SK-N-SH treated with all-trans-retinoic acid at 6 μM for 48 hours (cell line): ENCODE results near the gene GRIK4.
A peak's percentile ranks its signal among the peaks of the same experiment; 100 is the strongest.
"Not testable (repeated sequence)": the region's sequence is repeated elsewhere in the genome, so short reads cannot be mapped to it uniquely, and the experiment has no call there.

Experiments used
- ATAC-seq: fragments of 200-7000 bp; cut with Tn5 transposase; 3 replicates; pipeline ENCODE4 v1.9.1; 2020; ENCODE audit warnings: mild to moderate bottlenecking, moderate library complexity
- ARNTL ChIP-seq: fragments of 450-650 bp; formaldehyde crosslinking; IDR thresholded peaks from 2 replicates; pipeline ENCODE4 v1.5.0; 2020; ENCODE audit warnings: low read depth, mild to moderate bottlenecking, moderate library complexity, borderline replicate concordance
- CREB5 ChIP-seq: fragments of 250-450 bp; sonication (Bioruptor Pico); IDR thresholded peaks from 2 replicates; pipeline ENCODE4 v1.5.1; 2020; ENCODE audit warnings: low read depth, mild to moderate bottlenecking, moderate library complexity
- CSDC2 ChIP-seq: fragments of 250-450 bp; sonication (Bioruptor Pico); IDR thresholded peaks from 2 replicates; pipeline ENCODE4 v1.5.0; 2020; ENCODE audit warnings: mild to moderate bottlenecking, moderate library complexity
- CSRNP3 ChIP-seq: fragments of 250-450 bp; sonication (Bioruptor Pico); IDR thresholded peaks from 2 replicates; pipeline ENCODE4 v1.5.1; 2021; ENCODE audit warnings: mild to moderate bottlenecking, moderate library complexity
- ESRRG ChIP-seq: fragments of 250-450 bp; sonication (Bioruptor Pico); IDR thresholded peaks from 2 replicates; pipeline ENCODE4 v1.6.1; 2021; ENCODE audit warnings: mild to moderate bottlenecking
- GLIS3 ChIP-seq: fragments of 250-450 bp; sonication (Bioruptor Pico); IDR thresholded peaks from 2 replicates; pipeline ENCODE4 v1.5.0; 2020; ENCODE audit warnings: mild to moderate bottlenecking, moderate library complexity
- PATZ1 ChIP-seq: fragments of 250-450 bp; sonication (Bioruptor Pico); IDR thresholded peaks from 2 replicates; pipeline ENCODE4 v1.8.0; 2020; ENCODE audit warnings: mild to moderate bottlenecking, moderate library complexity, borderline replicate concordance
- POU6F1 ChIP-seq: fragments of 250-450 bp; sonication (Bioruptor Pico); IDR thresholded peaks from 2 replicates; pipeline ENCODE4 v1.8.0; 2021; ENCODE audit warnings: low read depth, mild to moderate bottlenecking, moderate library complexity, borderline replicate concordance
- PPARA ChIP-seq: fragments of 250-450 bp; sonication (Bioruptor Pico); IDR thresholded peaks from 2 replicates; pipeline ENCODE4 v1.5.0; 2020; ENCODE audit warnings: mild to moderate bottlenecking, borderline replicate concordance
- RARB ChIP-seq: fragments of 250-450 bp; sonication (Bioruptor Pico); IDR thresholded peaks from 2 replicates; pipeline ENCODE4 v1.8.0; 2021; ENCODE audit warnings: mild to moderate bottlenecking, moderate library complexity
- TCF4 ChIP-seq: fragments of 250-450 bp; sonication (Bioruptor Pico); IDR thresholded peaks from 2 replicates; pipeline ENCODE4 v1.8.0; 2021; ENCODE audit warnings: mild to moderate bottlenecking, moderate library complexity, borderline replicate concordance
- TOX ChIP-seq: fragments of 250-450 bp; sonication (Bioruptor Pico); IDR thresholded peaks from 2 replicates; pipeline ENCODE4 v1.8.0; 2021; ENCODE audit warnings: mild to moderate bottlenecking, moderate library complexity, borderline replicate concordance
- TSHZ2 ChIP-seq: fragments of 250-450 bp; sonication (Bioruptor Pico); IDR thresholded peaks from 2 replicates; pipeline ENCODE4 v1.5.0; 2020; ENCODE audit warnings: mild to moderate bottlenecking, moderate library complexity
- ZFP3 ChIP-seq: fragments of 250-450 bp; sonication (Bioruptor Pico); IDR thresholded peaks from 2 replicates; pipeline ENCODE4 v1.5.0; 2020; ENCODE audit warnings: mild to moderate bottlenecking, moderate library complexity
- ZNF565 ChIP-seq: fragments of 450-650 bp; formaldehyde crosslinking; conservative IDR thresholded peaks from 2 replicates; pipeline ENCODE4 v1.5.0; 2020; ENCODE audit warnings: low read depth, mild to moderate bottlenecking, moderate library complexity
- ZNF8 ChIP-seq: fragments of 450-650 bp; formaldehyde crosslinking; IDR thresholded peaks from 2 replicates; pipeline ENCODE4 v1.5.0; 2020; ENCODE audit warnings: mild to moderate bottlenecking, moderate library complexity

GRIK4 gene

GRCh38 chr11:121008551-121008950 lies 497.0 kb downstream of the GRIK4 start:
- ATAC-seq = no peak
- TF ChIP-seq ESRRG (no peak), ZNF8 (CRISPR knock-in tag) (no peak), ZFP3 (no peak), CSDC2 (no peak), TCF4 (CRISPR knock-in tag) (no peak), PATZ1 (CRISPR knock-in tag) (no peak), PPARA (no peak), TOX (CRISPR knock-in tag) (no peak)

- TF ChIP-seq TOX (CRISPR knock-in tag) (no peak), TSHZ2 (CRISPR knock-in tag) (no peak), CSDC2 (no peak), CREB5 (CRISPR knock-in tag) (no peak), TCF4 (CRISPR knock-in tag) (no peak), CSRNP3 (CRISPR knock-in tag) (no peak), RARB (CRISPR knock-in tag) (no peak)
- TF ChIP-seq, all 23 proteins: peak for 0
- no peak for ATAC-seq
Measured at GRCh38 chr11:121012091-121012490, 500.5 kb downstream of the GRIK4 start.

- no peak for TF ChIP-seq ZNF565
- TF ChIP-seq TCF4 (CRISPR knock-in tag) = 0 out of 2 replicates have a peak, but pooled peaks have one; percentile 42
- ATAC-seq = no peak
Measured at GRCh38 chr11:121018746-121019145, 507.2 kb downstream of the GRIK4 start.

GRCh38 chr11:121021718-121022117 lies 510.2 kb downstream of the GRIK4 start:
- ATAC-seq = not testable (repeated sequence)

GRCh38 chr11:121023848-121024751 lies 512.6 kb downstream of the GRIK4 start, which contains the start of gene TBCEL:
Gene TBCEL, plus strand, starts transcription at chr11:121024102. Its CDS starts 21,589 bp downstream, at chr11:121045691.
- peak; percentile 92; the same call in 1 of the 2 replicates for TF ChIP-seq PATZ1 (CRISPR knock-in tag)
- no peak for TF ChIP-seq POU6F1
- TF ChIP-seq ARNTL (CRISPR knock-in tag) = peak; percentile 93
- TF ChIP-seq ZFP3 = 0 out of 2 replicates have a peak, but pooled peaks have one; percentile 29
- TF ChIP-seq GLIS3 (CRISPR knock-in tag) = no peak
- TF ChIP-seq, all 23 proteins: peak for 3
- peak; percentile 96 for ATAC-seq
